GM23338 (cell line): ENCODE results near the gene DPP3. TPM values are rescaled to one million over a fixed set of nuclear protein-coding genes. Genes with fewer than 3 reads are reported as not detected.

ENCODE experiments used
- ATAC-seq: fragments of 200-7000 bp; cut with Tn5 transposase; 3 replicates; pipeline ENCODE4 v1.9.1; 2020
- DNase-seq: peaks from one replicate; pipeline ENCODE4 v3.0.0-alpha.2; 2015; ENCODE audit warnings: low spot score
- H2AFZ ChIP-seq: fragments of 200-600 bp; sonication (generic); 2 replicates; pipeline ENCODE4 v1.8.0; 2016; ENCODE audit warnings: antibody characterized with exemption, mild to moderate bottlenecking, moderate library complexity
- H3F3A ChIP-seq: fragments of 200-600 bp; sonication (generic); replicated peaks from 2 replicates; pipeline ENCODE4 v1.8.0; 2017; ENCODE audit warnings: antibody characterized with exemption, mixed run types, low read depth
- H3K27ac ChIP-seq: fragments of 200-600 bp; sonication (generic); 2 replicates; pipeline ENCODE4 v1.6.1; 2016; ENCODE audit warnings: low read depth
- H3K27me3 ChIP-seq: fragments of 200-600 bp; sonication (generic); 2 replicates; pipeline ENCODE4 v1.8.0; 2016; ENCODE audit warnings: mild to moderate bottlenecking, mixed run types, moderate library complexity; ENCODE audit not compliant: insufficient read depth
- H3K36me3 ChIP-seq: fragments of 200-600 bp; sonication (generic); 2 replicates; pipeline ENCODE4 v1.8.0; 2016; ENCODE audit warnings: mild to moderate bottlenecking; ENCODE audit not compliant: insufficient read depth
- H3K4me1 ChIP-seq: fragments of 200-600 bp; sonication (generic); 2 replicates; pipeline ENCODE4 v1.8.0; 2016; ENCODE audit warnings: mild to moderate bottlenecking, moderate library complexity; ENCODE audit not compliant: insufficient read depth
- H3K4me2 ChIP-seq: fragments of 200-600 bp; sonication (generic); 2 replicates; pipeline ENCODE4 v1.7.1; 2017; ENCODE audit warnings: mixed run types
- H3K4me3 ChIP-seq: fragments of 200-600 bp; sonication (generic); 2 replicates; pipeline ENCODE4 v1.6.1; 2016; ENCODE audit warnings: mixed run types
- H3K79me2 ChIP-seq: fragments of 200-600 bp; sonication (generic); replicated peaks from 2 replicates; pipeline ENCODE4 v1.8.0; 2017; ENCODE audit warnings: mild to moderate bottlenecking; ENCODE audit not compliant: insufficient read depth
- H3K9me2 ChIP-seq: fragments of 200-600 bp; sonication (generic); 2 replicates; pipeline ENCODE4 v1.8.0; 2017; ENCODE audit not compliant: insufficient read depth
- H4K20me1 ChIP-seq: fragments of 200-600 bp; sonication (generic); replicated peaks from 2 replicates; pipeline ENCODE4 v1.8.0; 2017; ENCODE audit warnings: mild to moderate bottlenecking; ENCODE audit not compliant: insufficient read depth
- H3K27ac Mint-ChIP-seq: 2 replicates; pipeline ENCODE4 v1.8.0; 2020; ENCODE audit warnings: inconsistent platforms, mild to moderate bottlenecking, moderate library complexity, mixed read lengths
- H3K27me3 Mint-ChIP-seq: 3 replicates; pipeline ENCODE4 v1.8.0; 2022; ENCODE audit warnings: low read depth, mild to moderate bottlenecking, moderate library complexity, mixed read lengths, inconsistent platforms; ENCODE audit not compliant: insufficient read depth, poor library complexity
- H3K36me3 Mint-ChIP-seq: 3 replicates; pipeline ENCODE4 v1.8.0; 2021; ENCODE audit warnings: low read depth, mild to moderate bottlenecking, inconsistent platforms, moderate library complexity, mixed read lengths
- H3K4me1 Mint-ChIP-seq: 3 replicates; pipeline ENCODE4 v1.8.0; 2020; ENCODE audit warnings: mild to moderate bottlenecking, inconsistent platforms, mixed read lengths
- H3K4me3 Mint-ChIP-seq: 3 replicates; pipeline ENCODE4 v1.8.0; 2021; ENCODE audit warnings: moderate library complexity, mild to moderate bottlenecking, inconsistent platforms, mixed read lengths
- H3K9me3 Mint-ChIP-seq: 3 replicates; pipeline ENCODE4 v1.8.0; 2020; ENCODE audit warnings: moderate library complexity, mild to moderate bottlenecking, inconsistent platforms, mixed read lengths
- CREB1 ChIP-seq: fragments of 250-450 bp; sonication (Bioruptor Pico); IDR thresholded peaks from 2 replicates; pipeline ENCODE4 v1.5.0; 2020; ENCODE audit warnings: low read depth, mild to moderate bottlenecking, moderate library complexity
- CTCF ChIP-seq, 2 experiments: fragments of 200-600 bp in 1 of 2; sonication (generic) in 1 of 2; conservative IDR thresholded peaks; 2 replicates each; pipeline versions ENCODE4 v1.5.1 to v1.6.1; 2016 to 2017; ENCODE audit warnings: antibody characterized with exemption in 2 of 2, low read depth in 2 of 2, mild to moderate bottlenecking in 2 of 2, moderate library complexity in 1 of 2
- ETS1 ChIP-seq: IDR thresholded peaks from 2 replicates; pipeline ENCODE4 v1.6.1; 2016; ENCODE audit warnings: antibody characterized with exemption
- EZH2 ChIP-seq: fragments of 200-600 bp; sonication (generic); IDR thresholded peaks from one replicate; pipeline ENCODE4 v1.8.0; 2017; ENCODE audit warnings: antibody characterized with exemption, mild to moderate bottlenecking, low read depth; ENCODE audit not compliant: unreplicated experiment
- EZH2phosphoT487 ChIP-seq: fragments of 200-600 bp; sonication (generic); IDR thresholded peaks from one replicate; pipeline ENCODE4 v1.8.1; 2018; ENCODE audit warnings: antibody characterized with exemption; ENCODE audit not compliant: unreplicated experiment
- JUNB ChIP-seq: IDR thresholded peaks from one replicate; pipeline ENCODE4 v1.6.1; 2016; ENCODE audit warnings: antibody characterized with exemption; ENCODE audit not compliant: unreplicated experiment
- NANOG ChIP-seq: IDR thresholded peaks from 2 replicates; pipeline ENCODE4 v1.6.1; 2016; ENCODE audit warnings: antibody characterized with exemption, borderline replicate concordance
- POLR2AphosphoS5 ChIP-seq: IDR thresholded peaks from 2 replicates; pipeline ENCODE4 v1.6.1; 2016; ENCODE audit warnings: antibody characterized with exemption, low read depth
- REST ChIP-seq: IDR thresholded peaks from one replicate; pipeline ENCODE4 v1.6.1; 2018; ENCODE audit warnings: antibody characterized with exemption; ENCODE audit not compliant: unreplicated experiment
- STAT1 ChIP-seq: IDR thresholded peaks from one replicate; pipeline ENCODE4 v1.6.1; 2016; ENCODE audit warnings: antibody characterized with exemption; ENCODE audit not compliant: unreplicated experiment
- ZNF114 ChIP-seq: fragments of 250-450 bp; sonication (Bioruptor Pico); IDR thresholded peaks from 2 replicates; pipeline ENCODE4 v1.5.0; 2020; ENCODE audit warnings: mild to moderate bottlenecking, moderate library complexity
- ZNF331 ChIP-seq: fragments of 250-450 bp; sonication (Bioruptor Pico); IDR thresholded peaks from 2 replicates; pipeline ENCODE4 v1.5.0; 2020; ENCODE audit warnings: low read depth, mild to moderate bottlenecking, moderate library complexity
- ZNF462 ChIP-seq: fragments of 250-450 bp; sonication (Bioruptor Pico); IDR thresholded peaks from 2 replicates; pipeline ENCODE4 v1.5.0; 2020; ENCODE audit warnings: mild to moderate bottlenecking, moderate library complexity
- polyA plus RNA-seq: library from polyadenylated mRNA; unstranded; fragments of >200 nt; fragmentation: Nextera tagmentation; extraction: Ambion mirVana; gene quantifications from 2 replicates; pipeline ENCODE4 v1.2.1, GENCODE V29; 2016
- total RNA-seq: library from RNA; depleted of rRNA; stranded (reverse); fragments of >200 nt; shearing (Covaris generic); gene quantifications from 2 replicates; pipeline ENCODE4 v1.2.3, GENCODE V29; 2014

Gene DPP3
- total and polyA plus RNA-seq, 2 experiments from 2014 or later, result 22.7 to 85.9 TPM

GRCh38 chr11:66523611-66524010 is 43.4 kb downstream of the DPP3 start:
- H3K4me1 ChIP-seq, result no peaks in the 10 kb centered on the region
- H3K36me3 ChIP-seq, result 0 out of 2 replicates have a peak, but pooled peaks cover 10% of the 10 kb centered on the region
- H2AFZ ChIP-seq, result no peak overlapping the region
- H3K79me2 ChIP-seq, result no peaks in the 10 kb centered on the region
- H3K4me3 Mint-ChIP-seq, result no peak overlapping the region
- no peaks in the 10 kb centered on the region for H4K20me1 ChIP-seq
- H3K27ac ChIP-seq, result no peak overlapping the region
- no peak for ATAC-seq
- no peaks in the 10 kb centered on the region for H3F3A ChIP-seq
- H3K9me2 ChIP-seq, result no peaks in the 10 kb centered on the region
- no peak overlapping the region for H3K4me3 ChIP-seq
- no peak overlapping the region for H3K4me2 ChIP-seq
- DNase-seq, result no peak
- H3K27me3 ChIP-seq, result no peaks in the 10 kb centered on the region
- H3K27ac Mint-ChIP-seq, result no peak overlapping the region
- peaks cover 15% of the 10 kb centered on the region for H3K36me3 Mint-ChIP-seq
- H3K27me3 Mint-ChIP-seq, result peaks cover 2% of the 10 kb centered on the region
- no peaks in the 10 kb centered on the region for H3K9me3 Mint-ChIP-seq
- no peaks in the 10 kb centered on the region for H3K4me1 Mint-ChIP-seq
- TF ChIP-seq ETS1 (no peak), STAT1 (no peak), ZNF462 (no peak), ZNF114 (CRISPR knock-in tag) (no peak), JUNB (no peak), EZH2 (no peak), EZH2phosphoT487 (no peak), CREB1 (CRISPR knock-in tag) (no peak), ZNF331 (CRISPR knock-in tag) (no peak), POLR2AphosphoS5 (no peak), CTCF (conservative IDR thresholded peaks at IDR 0.05; ENCODE audit: low read depth in 2 of 2) (no peak), NANOG (no peak), REST (no peak)
